T-helper 2 cell (primary cell): ENCODE data around the gene PCBP3.
A peak's percentile ranks its signal among the peaks of the same experiment; 100 is the strongest.

ENCODE experiments used
- DNase-seq, 5 experiments: peaks; one replicate each; pipeline versions ENCODE4 v3.0.0 to v3.0.0-alpha.2; 2012 to 2022

PCBP3 gene

DNA sequence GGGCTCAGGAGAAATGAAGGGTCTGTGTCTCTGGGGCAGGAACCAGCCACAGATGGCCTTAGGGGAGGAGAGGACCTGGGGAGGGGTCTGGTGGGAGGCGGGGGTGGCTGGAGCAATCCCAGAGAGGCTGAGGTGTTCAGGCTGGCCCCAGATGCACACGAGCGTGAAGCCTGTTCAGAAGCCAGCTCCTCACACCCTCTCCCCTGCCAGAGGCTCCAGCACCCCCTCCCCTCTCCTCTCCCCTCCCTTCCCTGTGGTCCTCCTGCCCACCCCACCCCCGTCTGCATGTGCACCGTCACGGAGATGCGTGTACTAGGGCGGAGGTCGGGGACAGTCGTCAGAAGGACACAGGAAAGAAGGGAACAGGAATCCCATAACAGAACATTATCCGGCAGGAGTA is 223.0 kb downstream of the PCBP3 start:
- no peak for DNase-seq

DNA sequence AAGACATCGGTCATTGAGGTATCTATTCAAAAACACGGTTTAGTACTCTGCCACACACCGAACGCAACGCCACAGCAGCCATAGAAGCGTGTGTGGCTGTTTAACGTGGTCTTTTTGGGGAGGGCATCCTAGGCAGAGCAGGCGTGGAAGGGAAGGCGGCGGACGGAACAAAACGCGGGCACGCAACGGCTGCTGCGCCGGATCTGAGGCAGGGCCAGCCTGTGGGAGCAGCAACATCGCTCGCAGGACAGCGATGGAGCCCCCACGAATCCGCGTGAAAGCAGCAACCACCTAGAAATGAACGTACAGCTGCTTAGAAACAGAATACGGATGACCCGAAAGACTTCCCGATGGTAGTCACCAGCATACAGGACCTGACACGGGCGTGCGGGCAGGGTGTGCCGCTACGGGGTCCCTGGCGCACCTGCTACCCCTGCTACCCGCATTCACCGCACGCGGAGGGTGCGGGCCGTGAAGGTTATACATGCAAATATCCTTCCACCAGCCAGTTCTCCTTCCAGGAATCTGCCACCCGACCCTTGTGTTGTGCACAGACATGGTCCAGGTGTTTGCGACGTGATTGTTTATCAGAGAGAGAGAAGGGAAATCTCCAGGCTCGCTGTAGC is 223.6 kb downstream of the PCBP3 start:
- DNase-seq: no peak

DNA sequence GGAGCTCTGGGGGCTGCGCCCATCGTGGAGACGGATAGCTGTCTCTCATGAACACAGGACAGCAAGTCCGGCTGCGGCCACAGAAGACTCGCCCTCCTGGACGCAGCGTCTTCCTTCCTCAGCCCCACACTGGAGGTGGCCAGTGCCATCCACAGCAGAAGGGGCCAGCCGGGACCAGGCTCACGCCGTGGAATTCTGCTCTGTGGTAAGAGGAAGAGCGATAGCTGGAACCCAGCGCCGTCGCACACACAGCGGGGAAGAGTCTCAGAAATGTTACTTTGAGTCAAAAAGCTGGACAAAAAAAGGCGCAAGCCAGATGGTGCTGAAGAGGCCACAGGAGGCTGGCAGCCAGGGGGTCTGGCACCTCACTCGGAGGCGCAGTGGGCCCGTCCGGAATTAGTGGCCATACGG is 224.2 kb downstream of the PCBP3 start:
- DNase-seq: no peak

DNA sequence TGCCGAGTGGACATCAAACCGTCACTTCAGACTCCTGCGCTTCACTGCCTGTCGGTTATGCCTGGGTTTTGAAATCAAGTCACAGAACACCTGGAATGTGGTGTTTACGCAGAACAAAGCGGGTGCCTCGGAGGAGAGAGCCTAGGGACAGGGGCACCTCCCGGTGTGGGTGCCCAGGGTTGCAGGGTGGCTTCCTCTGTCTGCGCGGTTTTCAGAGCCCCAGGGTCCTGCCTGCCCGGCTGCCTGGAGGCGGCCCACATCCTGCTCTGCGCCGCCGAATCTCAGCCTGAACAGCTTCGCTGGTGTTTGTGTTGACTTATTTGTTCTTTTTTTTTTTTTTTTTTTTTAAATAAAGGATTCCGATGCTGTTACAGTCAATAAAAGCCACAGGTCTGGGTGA is 224.6 kb downstream of the PCBP3 start:
- DNase-seq: peak in 1 of 5 experiments; percentile 33

- no peak for DNase-seq
Measured at GRCh38 chr21:45868488-45868887, 225.0 kb downstream of the PCBP3 start.

DNA sequence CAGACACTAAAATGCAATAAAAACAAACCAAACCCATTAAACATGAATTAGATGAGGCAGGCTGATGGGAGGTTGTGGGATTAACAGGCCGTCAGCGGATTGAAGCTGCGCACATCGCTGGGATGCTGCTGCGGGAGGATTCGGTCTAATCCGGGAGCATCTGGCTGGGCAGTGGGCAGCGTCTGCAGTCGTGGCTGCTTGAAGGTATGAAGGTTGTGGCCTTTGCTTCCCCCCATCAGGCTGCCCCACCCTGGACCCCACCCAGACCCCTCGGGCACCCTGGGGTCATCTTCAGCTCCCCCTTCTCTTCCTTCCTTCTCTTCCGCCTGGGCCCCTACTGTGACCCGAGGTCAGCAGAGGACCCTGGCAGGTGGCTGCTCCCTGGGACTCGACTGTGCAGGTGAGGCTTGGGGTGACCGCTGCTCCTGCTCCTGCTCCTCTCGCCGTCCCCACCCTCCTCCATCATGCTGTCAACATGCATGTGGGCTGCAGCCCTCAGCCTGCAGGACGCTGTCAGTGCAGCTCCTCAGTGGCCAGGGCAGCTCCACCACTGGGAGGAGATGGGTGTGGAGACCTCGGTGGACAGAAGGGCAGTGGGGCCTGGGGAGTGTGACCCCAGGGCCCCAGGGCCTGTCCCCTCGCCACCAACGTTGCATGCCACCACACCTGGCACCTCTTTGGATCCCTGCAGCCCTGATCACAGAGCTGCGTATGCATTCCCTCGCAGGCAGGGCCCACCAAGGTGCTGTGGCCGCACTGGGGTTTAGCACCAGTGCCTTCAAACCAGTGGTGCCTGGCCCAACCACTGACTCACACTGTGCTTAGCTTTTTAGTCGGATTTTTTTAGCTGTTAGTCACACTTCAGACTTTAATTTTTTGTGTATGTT is 225.8 kb downstream of the PCBP3 start:
- no peak for DNase-seq

DNA sequence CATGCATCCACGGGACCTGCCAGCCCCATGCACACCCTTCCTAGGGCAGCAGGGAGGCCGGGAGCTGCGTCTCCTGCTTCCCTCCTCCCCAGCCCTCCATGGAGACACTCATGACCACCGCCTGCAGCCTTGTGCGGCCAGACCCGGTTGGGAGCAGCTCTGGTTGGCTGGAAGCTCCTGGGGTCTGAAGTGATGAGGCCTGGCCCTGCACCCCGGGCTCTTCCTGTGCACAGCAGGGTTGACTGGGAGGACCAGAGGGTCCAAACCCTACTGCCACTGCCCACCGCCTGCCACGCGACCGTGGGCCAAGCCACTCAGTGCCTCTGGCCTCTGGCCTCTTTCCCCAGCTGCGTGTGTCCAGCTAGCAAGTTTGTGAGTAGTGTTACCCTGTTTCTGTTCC is 226.9 kb downstream of the PCBP3 start:
- no peak for DNase-seq

DNA sequence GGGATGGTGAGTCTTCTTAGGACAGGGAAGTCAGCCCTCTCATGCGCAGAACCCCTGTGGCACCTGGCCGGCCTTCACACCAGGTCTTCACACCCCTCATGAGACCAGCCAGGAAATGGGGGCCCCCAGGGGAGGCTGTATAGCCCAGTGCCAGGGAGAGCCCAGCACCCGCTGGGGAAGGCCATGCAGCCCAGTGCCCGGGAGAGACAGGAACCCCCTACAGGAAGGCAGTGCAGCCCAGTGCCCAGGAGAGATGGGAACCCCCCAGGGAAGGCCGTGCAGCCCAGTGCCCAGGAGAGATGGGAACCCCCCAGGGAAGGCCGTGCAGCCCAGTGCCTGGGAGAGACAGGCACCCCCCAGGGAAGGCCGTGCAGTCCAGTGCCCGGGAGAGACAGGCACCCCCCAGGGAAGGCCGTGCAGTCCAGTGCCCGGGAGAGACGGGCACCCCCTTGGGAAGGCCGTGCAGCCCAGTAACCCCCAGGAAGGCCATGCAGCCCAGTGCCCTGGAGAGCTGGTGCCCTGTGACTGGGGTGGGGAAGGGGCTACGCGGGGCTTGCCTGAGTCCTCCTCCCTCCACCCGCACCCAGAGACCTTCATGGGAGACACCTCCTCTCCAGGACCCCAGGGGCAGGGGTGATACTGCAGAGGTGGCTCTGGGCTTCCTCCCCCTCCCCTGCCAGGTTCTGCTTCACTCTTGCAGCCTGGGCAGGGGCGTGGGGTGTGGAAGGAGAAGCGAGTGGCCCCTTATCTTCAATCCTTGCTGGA is 227.5 kb downstream of the PCBP3 start:
- DNase-seq: no peak

DNA sequence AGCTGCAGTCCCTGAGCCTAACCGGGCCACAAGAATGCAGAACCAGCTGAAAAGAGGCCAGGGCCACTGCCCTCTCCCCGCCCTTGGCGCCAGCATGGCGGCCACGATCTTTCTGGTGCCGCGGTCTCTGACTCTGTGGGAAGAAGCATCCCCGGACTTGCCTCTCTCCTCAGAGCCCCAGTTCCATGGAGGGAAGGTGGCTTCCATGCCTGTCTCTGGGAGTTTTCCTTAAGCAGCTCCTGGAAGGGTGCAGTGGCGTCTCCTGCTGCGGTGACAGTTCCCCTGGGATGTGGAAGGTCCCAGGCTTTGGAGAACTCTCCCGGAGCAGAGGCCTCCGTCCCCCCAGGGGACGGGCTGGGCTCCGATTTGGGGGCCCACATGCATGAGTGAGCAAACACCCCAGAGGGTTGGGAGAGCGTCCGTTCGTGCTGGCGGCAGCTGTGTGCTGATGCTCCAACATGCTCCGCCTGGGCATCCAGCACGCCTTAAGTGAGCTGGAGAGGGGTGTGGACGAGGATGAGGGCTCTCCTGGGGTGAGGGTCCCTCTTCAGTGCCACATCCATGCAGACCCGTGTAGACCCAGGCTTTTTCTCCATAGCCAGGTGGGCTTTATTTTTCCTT is 228.2 kb downstream of the PCBP3 start:
- DNase-seq: no peak

DNA sequence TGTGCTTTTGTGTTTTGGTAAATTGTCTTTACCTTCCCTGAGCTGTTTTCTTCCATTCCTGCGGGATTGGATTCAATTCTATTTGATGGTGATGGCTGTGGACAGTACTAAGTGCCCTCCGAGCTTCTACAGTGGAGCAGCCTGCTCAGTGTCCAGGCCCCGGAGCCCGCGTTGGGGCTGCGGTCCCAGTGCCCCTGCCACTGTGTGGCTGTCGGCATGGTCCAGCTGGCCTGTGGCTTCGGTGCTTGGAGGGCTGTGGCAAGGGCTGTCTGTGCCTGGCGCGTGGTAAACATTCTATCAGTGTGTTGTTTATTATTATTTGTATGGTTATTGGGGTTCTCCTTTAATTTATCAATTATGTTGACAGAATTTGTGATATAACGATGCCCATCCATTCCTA is 228.9 kb downstream of the PCBP3 start:
- DNase-seq: no peak

DNA sequence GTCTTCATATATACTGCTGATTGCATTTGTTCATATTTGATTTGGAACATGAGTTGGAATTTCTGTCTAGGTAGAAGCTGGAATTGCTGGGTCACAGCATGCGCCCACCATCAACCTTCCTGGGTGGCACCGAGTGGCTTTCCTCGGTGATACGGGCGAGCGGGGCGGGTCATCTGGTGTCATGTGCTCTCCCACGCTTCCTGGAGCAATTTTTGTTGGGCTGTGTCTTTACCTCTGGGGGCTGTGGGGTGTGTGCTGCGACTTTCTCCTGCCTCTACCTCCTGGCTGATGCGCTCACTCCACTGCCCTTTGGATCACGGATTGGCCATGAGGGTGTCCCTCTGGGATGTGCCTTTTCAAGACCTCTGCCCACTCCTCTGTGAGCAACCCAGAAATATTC is 229.4 kb downstream of the PCBP3 start:
- no peak for DNase-seq

DNA sequence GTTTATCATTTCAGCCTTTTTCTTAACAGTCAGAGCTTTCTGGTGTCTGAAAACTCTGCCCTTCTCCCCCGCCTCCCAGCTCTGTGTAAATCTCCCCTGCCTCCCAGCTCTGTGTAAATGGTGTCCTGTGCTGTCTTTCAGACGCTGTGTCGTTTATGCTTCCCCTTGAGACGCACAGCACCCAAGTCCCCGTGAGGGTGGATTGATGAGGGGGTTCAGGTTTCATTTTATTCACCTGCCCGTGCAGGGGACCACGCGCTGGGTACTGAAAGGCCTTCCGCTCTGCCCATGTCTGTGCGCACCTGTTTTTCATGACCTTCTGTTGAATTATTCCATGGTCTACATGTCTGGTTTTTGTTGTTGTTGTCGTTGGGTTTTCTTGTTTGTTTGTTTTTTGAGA is 229.9 kb downstream of the PCBP3 start:
- no peak for DNase-seq

GRCh38 chr21:45873866-45874265 is 230.3 kb downstream of the PCBP3 start:
- no peak for DNase-seq

DNA sequence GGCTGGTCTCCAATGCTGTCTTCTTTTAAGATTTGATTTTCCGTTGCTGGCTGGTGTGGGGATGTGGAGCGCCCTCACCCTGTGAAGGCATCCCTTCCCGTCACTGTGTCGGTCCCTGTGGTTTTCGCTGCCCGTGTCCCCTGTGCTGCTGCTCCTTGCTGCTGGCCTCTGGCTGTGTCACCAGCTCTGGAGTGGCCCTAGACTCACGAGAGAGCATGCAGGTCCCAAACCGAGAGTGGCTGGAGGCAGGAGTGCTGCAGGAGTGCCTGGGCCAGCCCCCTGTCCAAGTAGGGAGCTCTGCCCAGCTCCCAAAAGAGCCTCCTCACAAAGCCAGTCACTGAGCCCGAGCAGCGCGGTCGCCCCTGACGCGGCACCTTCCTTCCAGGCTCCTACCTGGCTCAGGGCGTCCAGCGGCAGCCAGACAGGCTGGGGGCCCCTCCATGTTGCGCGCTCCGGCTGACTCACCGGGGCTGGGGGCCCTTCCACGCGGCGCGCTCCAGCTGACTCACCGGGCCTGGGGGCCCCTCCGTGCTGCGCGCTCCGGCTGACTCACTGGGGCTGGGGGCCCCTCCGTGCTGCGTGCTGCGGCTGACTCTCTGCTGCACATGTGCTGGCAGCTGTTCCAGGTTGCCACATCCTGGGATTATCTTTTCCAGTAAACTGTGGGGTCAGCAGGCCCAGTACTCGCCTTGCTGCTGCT is 231.3 kb downstream of the PCBP3 start:
- no peak for DNase-seq

GRCh38 chr21:45875416-45875760 is 231.9 kb downstream of the PCBP3 start:
- DNase-seq: no peak

DNA sequence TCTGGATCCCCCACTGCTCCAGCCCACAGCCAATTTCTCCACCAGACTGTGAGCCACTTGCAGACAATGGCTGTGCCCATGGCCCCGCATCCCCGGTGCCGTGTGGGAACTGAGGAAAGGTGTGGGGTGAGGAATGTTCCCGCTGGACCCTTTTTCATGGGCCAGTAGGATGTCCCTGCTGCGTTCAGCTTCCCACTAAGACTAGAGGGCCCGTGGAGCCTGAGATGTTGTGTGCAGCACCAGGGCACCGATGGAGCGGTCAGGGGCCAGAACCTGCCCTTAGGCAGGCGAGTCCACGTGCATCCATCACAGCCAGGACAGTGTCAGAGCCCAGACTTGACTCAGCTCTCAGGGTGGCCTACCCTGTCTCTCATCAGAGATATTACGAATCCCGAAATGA is 232.4 kb downstream of the PCBP3 start:
- DNase-seq: no peak

- DNase-seq: no peak
Measured at GRCh38 chr21:45876381-45877170, 233.1 kb downstream of the PCBP3 start.

DNA sequence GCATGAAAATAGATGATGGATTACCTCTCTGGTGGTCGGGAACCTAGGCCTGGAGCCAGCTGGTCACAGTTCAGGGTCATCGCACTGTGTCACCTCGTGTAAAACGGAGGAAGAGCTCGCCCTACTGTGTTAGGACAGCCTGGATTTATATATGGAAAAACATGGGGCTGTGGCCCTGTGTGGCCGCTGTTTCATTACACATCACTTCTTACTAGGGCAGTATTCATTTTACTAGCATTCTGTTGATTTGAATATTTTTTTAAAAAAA is 233.6 kb downstream of the PCBP3 start:
- no peak for DNase-seq

DNA sequence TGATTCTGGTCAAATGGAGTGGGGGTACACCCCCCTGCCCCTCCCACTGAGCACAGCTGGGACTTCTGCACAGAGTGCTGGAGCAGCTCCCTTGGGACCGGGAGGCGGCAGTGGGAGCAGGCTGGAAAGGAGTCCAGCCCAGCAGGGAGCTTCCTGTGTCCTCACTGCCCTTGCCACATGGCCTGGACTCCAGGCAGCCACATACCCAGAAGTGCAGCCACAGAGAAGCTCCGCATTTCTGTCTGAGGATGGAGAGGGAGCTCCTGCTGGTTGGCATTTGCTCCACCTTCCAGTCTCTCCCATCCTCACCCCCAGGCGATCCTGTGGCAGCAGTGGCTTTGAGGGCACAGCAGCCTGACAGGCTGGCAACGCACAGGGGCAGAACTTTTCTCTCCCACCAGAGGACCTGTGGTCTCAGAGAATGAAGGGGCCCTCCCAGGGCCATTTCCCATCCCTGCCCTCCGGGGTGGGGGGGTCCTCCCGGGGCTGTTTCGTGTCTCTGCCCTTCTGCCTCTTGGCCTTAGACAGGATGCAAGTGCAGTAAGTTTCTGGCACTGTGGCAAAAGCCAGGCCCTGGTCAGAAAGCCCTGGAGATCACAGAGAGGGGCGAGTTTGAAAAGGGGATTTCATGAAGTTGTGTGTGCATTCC is 234.4 kb downstream of the PCBP3 start:
- DNase-seq: no peak

- peak; percentile 14 to 76 (median 59) for DNase-seq
Measured at GRCh38 chr21:45880097-45881068, 236.9 kb downstream of the PCBP3 start.
